ENCODE data around the gene DIAPH2.

DNA sequence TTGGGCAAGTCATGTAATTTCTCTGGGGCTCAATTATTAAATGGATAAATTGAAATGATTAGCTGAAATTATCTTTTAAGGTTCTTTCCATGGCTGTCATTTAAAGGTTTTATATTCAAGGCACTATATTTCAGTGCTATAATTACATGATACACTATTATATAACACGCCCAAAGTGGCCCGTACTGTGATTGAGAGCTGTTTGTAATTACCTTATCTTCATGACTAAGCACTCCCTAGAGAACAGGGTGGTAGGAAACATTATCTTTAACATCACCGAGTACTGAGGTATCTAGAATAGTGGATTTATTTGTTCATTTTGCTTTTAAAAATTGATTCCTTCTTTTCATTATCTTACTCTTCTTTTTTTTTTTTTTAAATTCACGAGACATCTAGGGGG, 79.0 kb downstream of the DIAPH2 start:
- TF ChIP-seq CTCF (IDR thresholded peaks at IDR 0.05; ENCODE audit: low read depth, low read length) (no peak), MAX (IDR thresholded peaks at IDR 0.05; ENCODE audit: low read depth, low read length) (no peak), POLR2A (IDR thresholded peaks at IDR 0.05; ENCODE audit: extremely low read depth, insufficient read length) (no peak), MYC (IDR thresholded peaks at IDR 0.05; ENCODE audit: low read depth, low read length) (no peak)

Measured in NB4 (cell line).